Stimulated activated CD4-positive, alpha-beta T cell treated with anti-CD3 and anti-CD28 coated beads, Interleukin-15, amount 100 ng/mL, for 48 hours (primary cell): Measurements from ENCODE around the gene IGF2R.
"Not testable (repeated sequence)": the region's sequence is repeated elsewhere in the genome, so short reads cannot be mapped to it uniquely, and the experiment has no call there.

Experiments
- DNase-seq, 2 donors: peaks; one replicate each; pipeline ENCODE4 v3.0.0-alpha.2; 2020; ENCODE audit warnings: low read depth in 2 of 2

IGF2R gene, protein sequence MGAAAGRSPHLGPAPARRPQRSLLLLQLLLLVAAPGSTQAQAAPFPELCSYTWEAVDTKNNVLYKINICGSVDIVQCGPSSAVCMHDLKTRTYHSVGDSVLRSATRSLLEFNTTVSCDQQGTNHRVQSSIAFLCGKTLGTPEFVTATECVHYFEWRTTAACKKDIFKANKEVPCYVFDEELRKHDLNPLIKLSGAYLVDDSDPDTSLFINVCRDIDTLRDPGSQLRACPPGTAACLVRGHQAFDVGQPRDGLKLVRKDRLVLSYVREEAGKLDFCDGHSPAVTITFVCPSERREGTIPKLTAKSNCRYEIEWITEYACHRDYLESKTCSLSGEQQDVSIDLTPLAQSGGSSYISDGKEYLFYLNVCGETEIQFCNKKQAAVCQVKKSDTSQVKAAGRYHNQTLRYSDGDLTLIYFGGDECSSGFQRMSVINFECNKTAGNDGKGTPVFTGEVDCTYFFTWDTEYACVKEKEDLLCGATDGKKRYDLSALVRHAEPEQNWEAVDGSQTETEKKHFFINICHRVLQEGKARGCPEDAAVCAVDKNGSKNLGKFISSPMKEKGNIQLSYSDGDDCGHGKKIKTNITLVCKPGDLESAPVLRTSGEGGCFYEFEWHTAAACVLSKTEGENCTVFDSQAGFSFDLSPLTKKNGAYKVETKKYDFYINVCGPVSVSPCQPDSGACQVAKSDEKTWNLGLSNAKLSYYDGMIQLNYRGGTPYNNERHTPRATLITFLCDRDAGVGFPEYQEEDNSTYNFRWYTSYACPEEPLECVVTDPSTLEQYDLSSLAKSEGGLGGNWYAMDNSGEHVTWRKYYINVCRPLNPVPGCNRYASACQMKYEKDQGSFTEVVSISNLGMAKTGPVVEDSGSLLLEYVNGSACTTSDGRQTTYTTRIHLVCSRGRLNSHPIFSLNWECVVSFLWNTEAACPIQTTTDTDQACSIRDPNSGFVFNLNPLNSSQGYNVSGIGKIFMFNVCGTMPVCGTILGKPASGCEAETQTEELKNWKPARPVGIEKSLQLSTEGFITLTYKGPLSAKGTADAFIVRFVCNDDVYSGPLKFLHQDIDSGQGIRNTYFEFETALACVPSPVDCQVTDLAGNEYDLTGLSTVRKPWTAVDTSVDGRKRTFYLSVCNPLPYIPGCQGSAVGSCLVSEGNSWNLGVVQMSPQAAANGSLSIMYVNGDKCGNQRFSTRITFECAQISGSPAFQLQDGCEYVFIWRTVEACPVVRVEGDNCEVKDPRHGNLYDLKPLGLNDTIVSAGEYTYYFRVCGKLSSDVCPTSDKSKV (N-terminal part only)

DNA sequence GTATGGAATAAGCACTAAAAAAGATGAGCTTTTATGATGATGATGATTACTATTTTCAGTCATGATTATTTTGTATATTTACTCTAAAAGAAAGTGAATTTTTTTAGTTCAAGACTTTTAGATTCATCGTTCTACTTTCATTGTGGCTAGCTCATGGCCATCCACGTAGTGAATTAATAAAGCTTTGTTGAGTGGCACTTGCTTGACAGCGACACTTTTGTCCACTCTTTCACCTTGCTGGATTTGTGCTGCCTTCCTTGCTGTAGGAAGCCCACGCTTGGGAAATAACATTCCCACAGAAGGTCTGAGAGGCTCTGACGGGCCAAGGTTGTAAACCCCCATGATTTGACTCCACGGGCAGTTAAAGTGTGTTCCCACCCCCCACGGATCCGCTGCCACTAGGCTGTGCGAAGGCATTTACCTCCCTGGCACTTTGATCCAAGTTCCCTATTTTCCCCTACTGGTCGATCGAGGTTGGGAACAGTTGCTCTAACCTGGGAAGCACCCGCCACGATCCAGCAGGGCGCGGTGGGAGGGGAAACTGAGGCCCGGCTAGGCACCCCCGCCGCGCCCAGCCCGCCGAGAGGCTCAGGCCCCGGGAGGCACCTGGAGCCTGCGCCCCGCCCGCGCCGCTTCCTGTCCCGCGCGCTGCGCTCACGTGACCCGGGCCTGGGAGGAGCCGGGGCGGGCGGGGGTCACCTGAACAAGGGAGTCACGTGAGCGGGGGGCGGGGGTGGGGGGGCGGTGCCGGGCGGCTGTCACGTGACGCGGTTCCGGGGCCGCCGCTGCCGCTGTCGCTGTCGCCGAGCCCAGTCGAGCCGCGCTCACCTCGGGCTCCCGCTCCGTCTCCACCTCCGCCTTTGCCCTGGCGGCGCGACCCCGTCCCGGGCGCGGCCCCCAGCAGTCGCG is at the start of gene IGF2R:
IGF2R (plus strand) TSS at position 788 of the 909 bp plus-strand sequence. CDS start 165 bp downstream, outside the sequence.
- peak; percentile 87 to 91 for DNase-seq

DNA sequence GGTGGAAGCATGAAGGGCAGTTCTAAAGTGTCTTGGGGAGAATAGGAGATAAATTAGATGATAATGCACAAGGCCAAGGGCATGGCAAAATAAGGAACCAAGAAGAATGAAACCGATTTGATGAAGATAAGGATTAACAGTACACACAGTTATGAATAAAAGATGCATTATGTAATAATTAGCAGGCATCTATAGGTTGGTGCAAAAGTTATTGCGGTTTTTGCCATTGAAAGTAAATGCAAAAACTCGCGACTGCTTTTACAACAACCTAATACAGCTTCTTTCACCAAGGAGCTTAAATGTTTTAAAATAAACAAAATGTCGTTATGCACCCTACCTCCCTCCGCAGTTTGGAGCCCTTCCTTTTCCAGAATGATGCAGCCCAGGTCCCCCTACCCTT is 49.1 kb upstream of the IGF2R start:
- DNase-seq: no peak

DNA sequence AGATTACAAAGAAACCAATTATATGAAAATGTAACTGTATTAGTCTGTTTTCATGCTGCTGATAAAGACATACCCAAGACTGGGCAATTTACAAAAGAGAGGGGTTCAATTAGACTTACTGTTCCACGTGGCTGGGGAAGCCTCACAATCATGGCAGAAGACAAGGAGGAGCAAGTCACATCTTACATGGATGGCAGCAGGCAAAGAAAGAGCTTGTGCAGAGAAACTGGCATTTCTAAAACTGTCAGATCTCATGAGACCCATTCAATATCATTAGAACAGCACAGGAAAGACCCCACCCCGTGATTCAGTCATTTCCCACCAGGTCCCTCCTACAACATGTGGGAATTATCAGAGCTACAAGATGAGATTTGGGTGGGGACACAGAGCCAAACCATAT is 44.7 kb upstream of the IGF2R start:
- DNase-seq: not testable (repeated sequence)

DNA sequence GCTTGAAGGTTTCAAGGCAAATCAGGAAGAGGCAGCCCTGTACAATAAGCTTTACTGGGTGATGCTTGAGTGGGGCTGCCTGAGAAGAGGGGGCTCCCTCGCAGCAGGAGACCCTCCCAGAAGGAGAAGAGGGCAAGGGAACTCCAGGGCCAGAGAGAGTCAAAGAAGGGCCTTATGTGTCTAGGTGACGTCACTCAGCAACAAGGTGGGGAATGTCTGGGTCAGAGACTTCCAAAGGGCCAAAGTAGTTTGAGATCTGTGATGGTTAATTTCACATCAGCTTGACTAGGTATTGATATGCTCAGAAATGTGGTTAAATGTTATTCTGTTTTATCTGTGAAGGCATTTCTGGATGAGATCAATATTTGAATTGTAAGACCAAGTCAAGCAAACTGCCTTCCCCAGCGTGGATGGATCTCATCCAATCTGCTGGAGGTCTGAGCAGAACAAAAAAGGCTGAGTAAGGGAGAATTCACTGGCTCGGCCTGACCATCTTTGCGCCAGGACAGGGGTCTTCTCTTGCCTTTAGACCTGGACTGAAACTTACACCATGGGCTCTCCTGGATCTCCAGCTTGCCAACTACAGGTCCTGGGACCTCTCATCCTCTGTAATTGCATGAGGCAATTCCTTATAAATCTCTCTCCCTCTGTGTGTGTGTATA is 42.2 kb upstream of the IGF2R start:
- no peak for DNase-seq

DNA sequence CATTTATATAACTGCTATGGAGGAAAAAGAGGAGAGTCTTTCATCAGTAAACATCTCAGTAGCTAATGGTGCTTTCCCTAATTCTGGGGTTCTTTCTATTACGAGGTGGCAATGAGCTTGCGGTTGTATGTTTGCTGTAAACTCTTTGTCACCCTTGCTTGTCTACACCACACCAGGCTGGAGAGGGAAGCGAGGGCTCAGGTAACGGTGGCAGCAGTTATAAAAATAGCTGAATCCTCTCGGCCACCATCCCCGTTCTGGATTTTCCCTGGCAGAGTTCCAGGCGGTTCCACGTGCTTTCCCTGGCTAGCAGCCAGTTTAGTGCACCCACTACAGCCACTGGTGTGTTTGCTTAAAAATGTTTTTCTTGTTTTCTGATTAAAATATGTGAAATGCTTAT is 39.1 kb upstream of the IGF2R start:
- DNase-seq: peak; percentile 5 to 32

DNA sequence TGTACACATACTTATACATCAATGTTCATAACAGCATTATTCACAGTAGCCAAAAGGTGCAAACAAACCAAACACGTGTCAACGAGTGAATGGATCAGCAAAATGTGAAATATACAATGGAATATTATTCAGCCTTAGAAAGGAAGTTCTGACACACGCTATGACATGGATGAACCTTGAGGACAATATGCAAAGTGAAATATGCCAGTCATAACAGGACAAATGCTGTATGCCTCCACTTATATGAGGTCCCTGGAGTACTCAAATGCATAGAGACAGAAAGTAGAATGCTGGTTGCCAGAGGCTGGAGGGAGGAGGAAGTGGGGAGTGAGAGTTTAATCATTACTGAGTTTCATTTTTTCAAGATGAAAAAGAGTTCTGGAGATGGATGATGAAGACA is 37.8 kb upstream of the IGF2R start:
- peak in 1 of 2 donors; percentile 33 for DNase-seq

DNA sequence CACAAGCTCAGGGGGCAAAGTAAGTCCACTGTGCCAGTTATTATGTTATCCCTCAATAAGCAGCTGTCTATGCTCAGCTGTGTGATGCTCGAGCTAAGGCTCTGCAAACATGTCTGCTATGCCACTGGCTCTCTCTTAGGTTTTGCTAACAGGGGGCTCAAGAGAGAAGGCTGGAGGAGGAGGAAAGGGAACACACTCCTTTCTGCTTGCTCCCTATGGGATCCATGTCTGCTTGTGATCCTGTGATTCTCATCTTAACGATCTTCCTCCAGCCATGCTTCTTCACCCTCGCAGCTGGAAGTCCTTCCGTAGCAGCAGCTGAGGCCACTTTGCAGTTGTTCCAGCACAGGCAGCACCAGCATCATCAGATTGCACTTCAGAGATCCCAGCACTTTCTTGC is 37.0 kb upstream of the IGF2R start:
- DNase-seq: no peak

DNA sequence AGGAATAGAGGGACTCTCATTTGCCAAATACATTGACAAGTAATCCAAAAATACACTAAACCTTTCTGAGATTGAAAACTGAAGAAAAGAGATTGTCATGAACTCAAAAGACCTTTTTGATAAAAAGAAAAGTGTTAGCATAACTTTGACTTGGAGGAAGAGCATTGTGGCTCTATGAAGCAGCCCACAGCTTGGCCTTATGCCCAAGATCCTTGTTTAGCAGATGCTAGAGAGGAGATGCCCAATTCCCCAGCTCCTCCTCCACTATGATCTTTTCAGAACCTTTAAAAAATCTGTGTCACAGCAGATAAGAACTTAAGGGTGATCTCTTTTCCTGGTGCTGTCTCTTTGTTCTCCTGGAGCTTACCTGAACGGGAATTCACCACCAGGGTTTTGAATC is 35.8 kb upstream of the IGF2R start:
- no peak for DNase-seq

DNA sequence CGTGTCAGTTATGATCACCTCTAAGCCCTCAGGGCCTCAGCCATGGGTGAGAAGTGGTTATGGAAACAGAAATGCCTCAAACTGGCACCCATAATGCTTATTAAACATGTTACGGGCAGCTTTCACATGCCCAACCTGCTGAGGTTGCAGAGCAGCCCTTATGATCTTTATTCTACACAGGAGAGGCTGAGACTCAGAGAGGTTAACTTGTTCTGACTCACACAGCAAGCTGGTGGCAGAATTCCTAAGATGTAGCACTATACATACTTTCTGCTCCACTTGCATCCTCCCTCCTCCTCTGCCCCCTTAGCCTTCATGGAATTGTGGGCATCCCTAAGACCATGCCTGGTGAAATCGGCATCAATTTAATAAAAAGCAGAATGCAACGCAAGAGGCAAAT is 34.7 kb upstream of the IGF2R start:
- DNase-seq: no peak

DNA sequence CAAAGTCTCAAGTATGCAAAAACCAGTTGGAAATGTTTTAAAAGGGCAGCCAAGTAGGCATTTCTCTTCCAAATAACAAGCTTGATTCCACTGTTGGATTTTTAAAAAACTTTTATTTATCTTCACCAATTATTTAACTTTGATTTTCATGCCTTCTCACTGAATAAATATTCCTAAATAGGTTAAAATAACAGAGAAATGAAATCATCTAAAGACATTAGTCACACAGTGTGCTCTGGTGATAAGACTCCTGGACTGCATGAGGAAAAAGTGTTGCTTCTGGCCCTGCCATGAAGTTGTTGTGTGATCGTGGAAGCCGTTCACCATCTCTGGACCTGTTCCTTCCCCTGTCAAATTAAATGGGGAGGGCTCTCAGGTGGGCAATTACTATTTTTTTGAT is 33.8 kb upstream of the IGF2R start:
- DNase-seq: no peak

DNA sequence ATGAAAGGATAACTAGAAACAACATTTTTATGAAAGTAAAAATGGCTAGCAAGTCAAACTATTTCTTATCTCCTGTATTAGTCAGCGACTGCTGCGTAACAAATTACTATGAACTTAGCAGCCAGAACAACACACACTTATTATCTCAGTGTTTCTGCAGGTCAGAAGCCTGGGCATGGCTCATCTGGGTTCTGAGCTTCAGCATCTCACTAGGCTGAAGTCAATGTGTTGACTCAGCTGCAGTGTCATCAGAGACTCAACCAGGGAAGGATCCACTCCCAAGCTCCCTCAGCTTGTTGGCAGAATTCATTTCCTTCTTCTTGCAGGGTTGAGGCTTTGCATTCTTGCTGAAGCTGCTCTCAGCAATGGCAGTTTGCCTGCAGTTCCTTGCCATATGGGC is 33.2 kb upstream of the IGF2R start:
- DNase-seq: no peak

DNA sequence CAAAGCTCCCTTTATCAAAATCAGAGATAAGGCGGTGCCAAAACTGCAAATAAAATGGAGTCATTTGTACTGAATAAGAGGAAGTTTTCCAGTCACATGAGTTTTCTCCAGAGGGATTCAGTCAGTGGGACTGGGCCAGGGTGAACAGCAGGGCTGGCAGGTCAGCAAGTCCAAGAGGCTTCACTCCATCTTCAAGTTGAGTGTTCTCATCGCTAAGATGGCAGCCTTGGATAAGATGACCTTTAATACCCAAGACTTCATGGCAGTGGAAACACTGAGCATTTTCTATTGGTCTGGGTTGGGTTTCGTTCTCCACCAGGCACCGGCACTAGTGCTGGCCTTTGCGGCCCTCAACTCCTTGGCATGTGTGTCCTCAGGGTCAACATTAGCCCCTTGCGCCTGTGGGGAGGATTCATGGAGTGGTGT is 29.3 kb upstream of the IGF2R start:
- DNase-seq: no peak

DNA sequence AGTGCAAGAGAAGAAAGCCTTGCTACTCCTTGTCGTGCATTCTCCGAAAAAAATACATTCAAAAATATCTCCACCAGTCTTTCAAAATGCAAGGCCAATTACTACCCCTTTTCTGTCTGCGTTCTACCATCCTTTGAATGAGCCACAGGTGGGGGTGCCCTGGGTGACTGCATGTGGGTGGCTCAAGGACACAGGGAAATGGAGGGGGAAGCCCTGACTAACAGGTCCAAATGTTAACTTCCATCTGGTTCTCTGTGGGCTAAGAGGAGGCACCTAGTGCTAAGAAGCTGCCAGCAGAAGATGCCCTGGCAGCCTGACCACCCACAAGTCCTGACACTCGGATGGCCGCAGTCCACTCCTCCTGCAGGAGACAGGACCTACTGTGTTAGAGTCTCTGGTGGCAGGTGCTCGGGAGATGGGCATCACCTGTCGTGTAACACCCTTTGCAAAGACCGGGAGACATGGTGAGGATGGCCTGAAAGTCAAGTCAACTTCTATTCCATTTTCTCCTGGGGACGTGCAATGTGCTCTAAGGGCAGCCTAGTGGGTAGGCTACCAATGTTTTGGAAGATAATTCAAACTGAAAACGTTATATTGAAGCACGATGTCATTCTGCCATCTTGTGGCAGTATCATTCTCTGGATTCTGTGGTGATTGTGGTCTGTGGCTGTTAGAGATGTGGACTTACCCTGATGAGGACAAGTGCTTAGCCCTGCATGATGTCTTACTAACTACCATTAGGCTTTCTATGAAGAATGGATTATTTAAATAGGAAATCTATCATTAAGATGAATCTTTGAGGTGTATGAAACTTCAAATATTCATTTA is 27.4 kb upstream of the IGF2R start:
- no peak for DNase-seq

DNA sequence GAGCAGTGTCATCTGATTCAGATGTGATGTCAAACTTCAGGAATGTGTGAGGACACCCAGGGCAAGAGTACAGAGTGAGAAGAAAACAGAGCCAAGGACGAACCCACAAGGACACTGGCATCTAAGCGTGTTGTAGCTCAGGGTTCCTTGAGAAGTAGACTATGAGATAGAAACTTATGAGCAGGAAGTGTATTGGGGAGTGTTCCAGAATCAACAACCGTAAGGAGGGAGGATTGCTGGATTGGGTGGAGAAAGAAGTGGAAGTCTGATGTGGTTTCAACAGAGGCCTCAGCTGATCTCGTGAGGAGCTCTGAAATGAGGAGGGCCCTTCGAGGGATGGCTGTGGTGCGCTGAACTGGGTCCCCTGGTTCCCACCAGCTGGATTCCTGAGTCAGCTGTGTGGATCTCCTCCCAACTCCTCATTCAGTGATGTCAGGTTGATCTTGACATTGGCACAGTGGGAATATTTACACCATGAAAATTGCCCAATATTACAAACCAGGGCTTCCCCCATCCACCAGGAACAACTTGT is 25.7 kb upstream of the IGF2R start:
- no peak for DNase-seq

DNA sequence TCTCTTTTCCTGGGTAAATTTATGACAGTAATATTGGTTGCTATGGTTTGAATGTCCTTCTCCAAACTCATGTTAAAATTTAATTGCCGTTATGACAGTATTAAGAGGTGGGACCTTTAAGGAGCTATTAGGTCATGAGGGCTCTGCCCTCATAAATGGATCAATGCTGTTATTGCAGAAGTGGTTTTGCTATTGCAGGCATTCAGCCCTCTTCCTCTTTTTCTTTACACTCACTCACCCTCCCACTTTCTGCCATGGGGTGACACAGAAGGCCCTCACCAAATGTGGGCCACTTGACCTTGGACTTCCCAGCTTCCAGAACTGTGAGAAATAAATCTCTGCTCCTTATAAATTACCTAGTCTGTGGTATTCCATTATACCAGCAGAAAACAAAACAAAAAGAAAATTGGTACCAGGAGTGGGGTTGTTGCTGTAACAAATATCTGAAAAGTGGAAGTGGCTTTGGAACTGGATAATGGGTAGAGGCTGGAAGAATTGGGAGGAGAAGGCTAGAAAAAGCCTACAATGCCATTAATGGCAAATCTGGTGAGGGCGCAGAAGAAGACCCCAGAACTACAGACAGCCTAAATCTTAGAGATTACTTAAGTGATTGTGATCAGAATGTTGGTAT is 24.8 kb upstream of the IGF2R start:
- no peak for DNase-seq

DNA sequence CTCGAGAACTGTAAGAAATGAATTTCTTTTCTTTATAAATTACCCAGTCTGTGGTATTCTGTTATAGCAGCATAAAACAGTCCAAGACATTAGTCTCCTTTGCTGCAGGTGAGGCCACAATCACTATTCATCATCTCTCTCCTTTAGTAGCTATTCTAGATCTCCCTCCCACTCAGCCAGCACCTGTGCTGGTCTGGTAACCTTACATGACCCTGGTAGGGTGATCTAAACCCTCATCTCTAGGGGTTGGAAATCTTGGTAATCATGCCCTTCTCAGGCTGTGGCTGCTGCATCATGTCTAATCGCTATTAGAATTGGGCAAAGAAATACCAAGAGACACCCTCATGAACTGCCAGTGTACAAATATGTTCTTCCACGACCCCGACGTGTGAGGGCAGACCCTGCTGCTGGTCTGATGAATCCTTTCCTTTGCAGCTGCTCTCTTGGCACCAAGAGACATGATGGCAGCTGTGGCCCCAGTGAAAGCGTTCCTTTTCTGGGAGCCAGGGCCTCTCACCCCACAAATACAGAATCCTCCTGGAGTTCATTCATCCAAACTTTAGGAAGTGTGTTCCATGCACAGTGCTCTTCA is 23.0 kb upstream of the IGF2R start:
- no peak for DNase-seq

DNA sequence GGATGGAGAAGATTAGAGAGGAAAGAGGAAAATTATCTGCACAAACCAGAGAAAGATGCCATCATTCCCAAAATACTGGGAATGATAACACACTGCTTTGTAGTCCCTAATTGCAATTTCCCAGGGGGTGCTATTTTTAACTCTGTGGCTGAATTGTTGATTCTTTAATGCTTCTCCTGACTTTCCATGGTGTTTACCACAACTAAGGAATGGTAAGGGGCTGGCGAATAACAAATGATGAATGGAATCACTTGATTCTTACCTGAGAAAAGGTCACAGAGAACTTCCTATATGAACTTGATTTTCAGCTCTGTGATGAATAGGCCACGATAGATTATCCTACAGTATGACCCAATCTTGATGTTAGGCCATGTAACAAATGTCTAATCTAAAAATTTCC is 22.0 kb upstream of the IGF2R start:
- no peak for DNase-seq

DNA sequence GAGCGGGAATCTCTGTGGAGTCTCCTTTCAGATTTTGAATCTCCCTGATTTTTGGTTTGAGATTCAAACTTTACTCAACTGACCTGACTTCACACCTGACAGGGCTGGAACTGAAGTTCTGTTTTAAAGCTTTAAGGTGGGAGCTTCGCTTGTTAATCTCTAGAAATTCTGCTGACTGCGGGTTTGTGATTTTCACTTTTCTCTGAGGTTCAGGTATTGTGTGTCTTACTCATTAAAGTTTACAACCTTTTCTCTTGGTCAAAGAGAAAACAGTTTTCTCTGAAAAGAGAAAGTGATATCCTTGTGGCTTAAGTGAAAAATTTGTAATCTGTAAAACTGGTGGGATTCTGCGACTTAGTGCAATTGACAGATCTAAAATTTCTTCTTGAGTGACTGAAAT is 20.7 kb upstream of the IGF2R start:
- no peak for DNase-seq
